NCI-H748 treated with DMSO at 0.1 percent for 48 hours (cell line): Measurements from ENCODE around the gene DPM2.

ENCODE experiments used
- DNase-seq: peaks from one replicate; lab custom pipeline; 2025; lab: John Stamatoyannopoulos, UW

DPM2 gene

GRCh38 chr9:127936347-127936852 lies 1.3 kb downstream of the DPM2 start:
- no peak for DNase-seq

GRCh38 chr9:127935765-127936221 lies 1.9 kb downstream of the DPM2 start:
- DNase-seq = no peak

GRCh38 chr9:127934986-127935385 lies 2.7 kb downstream of the DPM2 start:
- DNase-seq = no peak

- DNase-seq = no peak
Observed at GRCh38 chr9:127934248-127934647, 3.4 kb downstream of the DPM2 start.

GRCh38 chr9:127931092-127931881 lies 6.4 kb downstream of the DPM2 start:
- peak; percentile 22 for DNase-seq

- peak; percentile 68 for DNase-seq
Observed at GRCh38 chr9:127930231-127931091, 7.2 kb downstream of the DPM2 start, which contains the start of gene PIP5KL1. Gene PIP5KL1 (minus strand): TSS chr9:127930777. CDS start chr9:127930752, 25 bp downstream.

- DNase-seq = no peak
Observed at GRCh38 chr9:127929625-127929979, 8.1 kb downstream of the DPM2 start.

- DNase-seq = no peak
Observed at GRCh38 chr9:127928676-127929624, 8.7 kb downstream of the DPM2 start.

- peak; percentile 49 for DNase-seq
Observed at GRCh38 chr9:127927988-127928675, 9.5 kb downstream of the DPM2 start.

GRCh38 chr9:127927201-127927987 lies 10.3 kb downstream of the DPM2 start:
- DNase-seq = peak; percentile 61

GRCh38 chr9:127926906-127927200 lies 10.8 kb downstream of the DPM2 start:
- DNase-seq = no peak

- DNase-seq = no peak
Observed at GRCh38 chr9:127925959-127926905, 11.4 kb downstream of the DPM2 start.

- no peak for DNase-seq
Observed at GRCh38 chr9:127924736-127925444, 12.8 kb downstream of the DPM2 start.

- no peak for DNase-seq
Observed at GRCh38 chr9:127923771-127924170, 13.9 kb downstream of the DPM2 start.

- DNase-seq = no peak
Observed at GRCh38 chr9:127923046-127923445, 14.6 kb downstream of the DPM2 start.

- DNase-seq = peak; percentile 10
Observed at GRCh38 chr9:127921557-127922120, 16.0 kb downstream of the DPM2 start.

GRCh38 chr9:127920794-127921193 lies 16.9 kb downstream of the DPM2 start:
- no peak for DNase-seq

- DNase-seq = no peak
Observed at GRCh38 chr9:127919253-127919815, 18.3 kb downstream of the DPM2 start.
